Mammary epithelial cell (primary cell): ENCODE data around the gene ITGB8.

Experiments
- EZH2 ChIP-seq: IDR thresholded peaks from 2 replicates; pipeline ENCODE4 v1.6.1; 2012; ENCODE audit warnings: low read length, inconsistent platforms, borderline replicate concordance
- TF ChIP-seq, protein P1 (sequence below), 2 donors: IDR thresholded peaks in 1 of 2; conservative IDR thresholded peaks in 1 of 2; 2 replicates each; pipeline ENCODE4 v1.5.1; 2011 to 2012; ENCODE audit warnings: inconsistent platforms in 2 of 2, low read length in 2 of 2, mild to moderate bottlenecking in 2 of 2, control low read depth in 1 of 2, low read depth in 1 of 2; ENCODE audit not compliant: insufficient read depth in 1 of 2; ENCODE audit errors: extremely low read depth in 1 of 2

DNA sequence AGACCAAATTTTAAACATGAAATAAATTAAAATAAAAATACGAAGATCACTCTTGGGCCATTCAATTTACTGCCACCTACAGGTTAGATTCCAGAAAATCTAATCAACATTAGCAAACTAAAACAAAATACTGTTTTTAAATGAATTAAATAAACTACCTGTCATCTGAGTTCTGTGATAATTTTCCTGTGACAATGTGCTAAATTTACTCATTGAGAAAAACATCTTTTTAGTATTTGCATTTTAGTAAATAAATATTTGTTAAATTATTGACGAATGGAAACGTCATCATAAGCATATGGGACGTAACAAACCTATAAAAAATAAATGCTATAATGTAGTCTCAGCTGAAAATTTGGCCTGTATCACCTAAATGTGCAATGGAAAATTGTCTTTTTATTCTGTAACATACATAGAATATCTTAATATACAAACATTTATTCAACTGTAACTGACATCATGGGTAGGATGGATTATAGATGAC lies 72.1 kb downstream of the ITGB8 start:
- TF ChIP-seq, protein P1, sequence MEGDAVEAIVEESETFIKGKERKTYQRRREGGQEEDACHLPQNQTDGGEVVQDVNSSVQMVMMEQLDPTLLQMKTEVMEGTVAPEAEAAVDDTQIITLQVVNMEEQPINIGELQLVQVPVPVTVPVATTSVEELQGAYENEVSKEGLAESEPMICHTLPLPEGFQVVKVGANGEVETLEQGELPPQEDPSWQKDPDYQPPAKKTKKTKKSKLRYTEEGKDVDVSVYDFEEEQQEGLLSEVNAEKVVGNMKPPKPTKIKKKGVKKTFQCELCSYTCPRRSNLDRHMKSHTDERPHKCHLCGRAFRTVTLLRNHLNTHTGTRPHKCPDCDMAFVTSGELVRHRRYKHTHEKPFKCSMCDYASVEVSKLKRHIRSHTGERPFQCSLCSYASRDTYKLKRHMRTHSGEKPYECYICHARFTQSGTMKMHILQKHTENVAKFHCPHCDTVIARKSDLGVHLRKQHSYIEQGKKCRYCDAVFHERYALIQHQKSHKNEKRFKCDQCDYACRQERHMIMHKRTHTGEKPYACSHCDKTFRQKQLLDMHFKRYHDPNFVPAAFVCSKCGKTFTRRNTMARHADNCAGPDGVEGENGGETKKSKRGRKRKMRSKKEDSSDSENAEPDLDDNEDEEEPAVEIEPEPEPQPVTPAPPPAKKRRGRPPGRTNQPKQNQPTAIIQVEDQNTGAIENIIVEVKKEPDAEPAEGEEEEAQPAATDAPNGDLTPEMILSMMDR (conservative IDR thresholded peaks at IDR 0.05 in 1 of 2, IDR thresholded peaks at IDR 0.05 in 1 of 2; ENCODE audit: extremely low read depth in 1 of 2, insufficient read depth in 1 of 2, low read depth in 1 of 2, low read length in 2 of 2), result peak; percentile 33 to 35
- TF ChIP-seq EZH2, result no peak
